Activated T-cell treated with anti-CD3 and anti-CD28 coated beads, Interleukin-2, amount 50 U/mL, for 4 hours (primary cell): ENCODE measurements around the gene ROCK1. TPM values are rescaled to one million over a fixed set of nuclear protein-coding genes. Genes with fewer than 3 reads are reported as not detected.
A peak's percentile ranks its signal among the peaks of the same experiment; 100 is the strongest.

Source experiments
- ATAC-seq, 2 donors: fragments of 200-7000 bp; cut with Tn5 transposase; one replicate each; pipeline ENCODE4 v1.10.0; 2021
- DNase-seq: peaks from one replicate; pipeline ENCODE4 v3.0.0-alpha.2; 2020
- H3K27me3 Mint-ChIP-seq: one replicate; pipeline ENCODE4 v1.8.0; 2021; ENCODE audit warnings: low read depth, mixed read lengths
- H3K36me3 Mint-ChIP-seq: one replicate; pipeline ENCODE4 v1.8.0; 2022; ENCODE audit warnings: mixed read lengths; ENCODE audit not compliant: insufficient read depth
- H3K4me1 Mint-ChIP-seq: one replicate; pipeline ENCODE4 v1.8.0; 2021; ENCODE audit warnings: low read depth, mixed read lengths
- H3K4me3 Mint-ChIP-seq: one replicate; pipeline ENCODE4 v1.8.0; 2021; ENCODE audit warnings: mild to moderate bottlenecking, moderate library complexity, mixed read lengths
- H3K9me3 Mint-ChIP-seq: one replicate; pipeline ENCODE4 v1.8.0; 2021; ENCODE audit warnings: mixed read lengths
- total RNA-seq, 3 donors: library from RNA; stranded (reverse); gene quantifications; one replicate each; pipeline ENCODE4 v1.2.1, GENCODE V29; 2021

The ROCK1 gene
- total RNA-seq, 3 donors from 2014 or later, result 40.1 to 42.2 (median 40.6) TPM

GRCh38 chr18:21084511-21085078 lies 27.0 kb downstream of the ROCK1 start:
- DNase-seq (no peak), ATAC-seq (peak; percentile 18 to 32)
- H3K36me3 Mint-ChIP-seq, result peaks cover 10% of the 10 kb centered on the region
- H3K27me3 Mint-ChIP-seq, result no peaks in the 10 kb centered on the region
- H3K4me3 Mint-ChIP-seq, result no peak overlapping the region
- H3K4me1 Mint-ChIP-seq, result peaks cover 75% of the 10 kb centered on the region
- peaks cover 31% of the 10 kb centered on the region for H3K9me3 Mint-ChIP-seq

GRCh38 chr18:21083017-21083416 lies 28.6 kb downstream of the ROCK1 start:
- H3K4me3 Mint-ChIP-seq, result no peak overlapping the region
- no peak for ATAC-seq

GRCh38 chr18:21081426-21081825 lies 30.2 kb downstream of the ROCK1 start:
- Mint-ChIP-seq H3K4me1 (peaks cover 80% of the 10 kb centered on the region), H3K4me3 (no peak overlapping the region), H3K9me3 (peaks cover 21% of the 10 kb centered on the region), H3K27me3 (no peaks in the 10 kb centered on the region), H3K36me3 (peaks cover 4% of the 10 kb centered on the region)
- DNase-seq (no peak), ATAC-seq (no peak)

More at GRCh38 chr18:21083017-21083416, 28.6 kb downstream of the ROCK1 start:
- Mint-ChIP-seq H3K36me3 (peaks cover 9% of the 10 kb centered on the region), H3K4me1 (peaks cover 82% of the 10 kb centered on the region), H3K9me3 (peaks cover 31% of the 10 kb centered on the region), H3K27me3 (no peaks in the 10 kb centered on the region)
- DNase-seq, result no peak

GRCh38 chr18:21080576-21080975 lies 31.0 kb downstream of the ROCK1 start:
- H3K4me1 Mint-ChIP-seq, result peaks cover 83% of the 10 kb centered on the region
- DNase-seq (no peak), ATAC-seq (no peak)
- H3K27me3 Mint-ChIP-seq, result no peaks in the 10 kb centered on the region
- peaks cover 4% of the 10 kb centered on the region for H3K36me3 Mint-ChIP-seq
- H3K4me3 Mint-ChIP-seq, result no peak overlapping the region
- peaks cover 21% of the 10 kb centered on the region for H3K9me3 Mint-ChIP-seq

- no peaks in the 10 kb centered on the region for H3K27me3 Mint-ChIP-seq
- H3K36me3 Mint-ChIP-seq, result peaks cover 5% of the 10 kb centered on the region
- ATAC-seq (no peak), DNase-seq (no peak)
- H3K9me3 Mint-ChIP-seq, result no peaks in the 10 kb centered on the region
- peak overlapping the region; percentile 8 for H3K4me3 Mint-ChIP-seq
- peaks cover 73% of the 10 kb centered on the region for H3K4me1 Mint-ChIP-seq
Observed at GRCh38 chr18:21074336-21075323, 37.0 kb downstream of the ROCK1 start.

GRCh38 chr18:21073180-21073579 lies 38.4 kb downstream of the ROCK1 start:
- no peak for DNase-seq
- Mint-ChIP-seq H3K4me1 (peaks cover 62% of the 10 kb centered on the region), H3K4me3 (no peak overlapping the region)

GRCh38 chr18:21071071-21071470 lies 40.5 kb downstream of the ROCK1 start:
- Mint-ChIP-seq H3K9me3 (no peaks in the 10 kb centered on the region), H3K4me1 (peaks cover 50% of the 10 kb centered on the region), H3K36me3 (peaks cover 5% of the 10 kb centered on the region), H3K27me3 (no peaks in the 10 kb centered on the region), H3K4me3 (no peak overlapping the region)
- no peak for ATAC-seq
- no peak for DNase-seq

More at GRCh38 chr18:21073180-21073579, 38.4 kb downstream of the ROCK1 start:
- H3K27me3 Mint-ChIP-seq, result no peaks in the 10 kb centered on the region
- peaks cover 5% of the 10 kb centered on the region for H3K36me3 Mint-ChIP-seq
- no peaks in the 10 kb centered on the region for H3K9me3 Mint-ChIP-seq
- no peak for ATAC-seq

GRCh38 chr18:21069468-21069867 lies 42.1 kb downstream of the ROCK1 start:
- no peaks in the 10 kb centered on the region for H3K9me3 Mint-ChIP-seq
- ATAC-seq (no peak), DNase-seq (no peak)
- H3K4me1 Mint-ChIP-seq, result peaks cover 36% of the 10 kb centered on the region
- no peak overlapping the region for H3K4me3 Mint-ChIP-seq
- H3K36me3 Mint-ChIP-seq, result peaks cover 7% of the 10 kb centered on the region
- no peaks in the 10 kb centered on the region for H3K27me3 Mint-ChIP-seq

GRCh38 chr18:21064347-21064746 lies 47.3 kb downstream of the ROCK1 start:
- no peak for ATAC-seq
- Mint-ChIP-seq H3K9me3 (no peaks in the 10 kb centered on the region), H3K36me3 (peaks cover 39% of the 10 kb centered on the region), H3K4me3 (no peak overlapping the region), H3K4me1 (peaks cover 15% of the 10 kb centered on the region), H3K27me3 (no peaks in the 10 kb centered on the region)
- no peak for DNase-seq

GRCh38 chr18:21063011-21063410 lies 48.6 kb downstream of the ROCK1 start:
- Mint-ChIP-seq H3K27me3 (no peaks in the 10 kb centered on the region), H3K9me3 (no peaks in the 10 kb centered on the region), H3K4me3 (no peak overlapping the region), H3K36me3 (peaks cover 39% of the 10 kb centered on the region), H3K4me1 (peaks cover 19% of the 10 kb centered on the region)
- DNase-seq (no peak), ATAC-seq (no peak)

GRCh38 chr18:21057112-21057511 lies 54.5 kb downstream of the ROCK1 start:
- DNase-seq (no peak), ATAC-seq (no peak)
- Mint-ChIP-seq H3K27me3 (no peaks in the 10 kb centered on the region), H3K4me3 (no peak overlapping the region), H3K36me3 (peaks cover 17% of the 10 kb centered on the region), H3K4me1 (peaks cover 24% of the 10 kb centered on the region), H3K9me3 (no peaks in the 10 kb centered on the region)

GRCh38 chr18:21056545-21056944 lies 55.1 kb downstream of the ROCK1 start:
- ATAC-seq (no peak), DNase-seq (no peak)
- Mint-ChIP-seq H3K36me3 (peaks cover 11% of the 10 kb centered on the region), H3K4me1 (peaks cover 28% of the 10 kb centered on the region), H3K9me3 (no peaks in the 10 kb centered on the region), H3K4me3 (no peak overlapping the region), H3K27me3 (no peaks in the 10 kb centered on the region)

- H3K9me3 Mint-ChIP-seq, result no peaks in the 10 kb centered on the region
- H3K4me3 Mint-ChIP-seq, result no peak overlapping the region
- peaks cover 45% of the 10 kb centered on the region for H3K4me1 Mint-ChIP-seq
- no peaks in the 10 kb centered on the region for H3K27me3 Mint-ChIP-seq
- ATAC-seq (no peak), DNase-seq (no peak)
- peaks cover 1% of the 10 kb centered on the region for H3K36me3 Mint-ChIP-seq
Observed at GRCh38 chr18:21054252-21054821, 57.3 kb downstream of the ROCK1 start.

GRCh38 chr18:21053127-21053526 lies 58.5 kb downstream of the ROCK1 start:
- Mint-ChIP-seq H3K4me1 (peaks cover 45% of the 10 kb centered on the region), H3K36me3 (peaks cover 3% of the 10 kb centered on the region), H3K4me3 (no peak overlapping the region), H3K9me3 (no peaks in the 10 kb centered on the region), H3K27me3 (no peaks in the 10 kb centered on the region)
- no peak for DNase-seq
- no peak for ATAC-seq
